Astrocyte (in vitro differentiated cells and primary cell): ENCODE data around the gene SYTL1. TPM values are rescaled to one million over a fixed set of nuclear protein-coding genes. Genes with fewer than 3 reads are reported as not detected.

Experiments used
- DNase-seq: peaks from one replicate; pipeline ENCODE4 v3.0.0-alpha.2; 2010; ENCODE audit warnings: low read depth
- FAIRE-seq: peaks from 2 replicates; lab custom pipeline; 2011; peaks lifted over from hg19 to GRCh38; lab: Jason Lieb, UNC
- H2AFZ ChIP-seq: 2 replicates; pipeline ENCODE4 v1.6.0; 2012; ENCODE audit warnings: low read depth, low read length, inconsistent platforms
- H3K27ac ChIP-seq: 2 replicates; pipeline ENCODE4 v1.5.1; 2011; ENCODE audit warnings: low read depth, low read length, inconsistent platforms
- H3K27me3 ChIP-seq: 2 replicates; pipeline ENCODE4 v1.6.0; 2011; ENCODE audit warnings: low read length, inconsistent platforms; ENCODE audit not compliant: insufficient read depth
- H3K36me3 ChIP-seq: 2 replicates; pipeline ENCODE4 v1.5.1; 2011; ENCODE audit warnings: low read length, inconsistent platforms; ENCODE audit not compliant: insufficient read depth
- H3K4me1 ChIP-seq: 2 replicates; pipeline ENCODE4 v1.5.1; 2011; ENCODE audit warnings: low read length, inconsistent platforms; ENCODE audit not compliant: insufficient read depth
- H3K4me2 ChIP-seq: 2 replicates; pipeline ENCODE4 v1.6.0; 2012; ENCODE audit warnings: low read length, inconsistent platforms
- H3K4me3 ChIP-seq: 2 replicates; pipeline ENCODE4 v1.5.1; 2011; ENCODE audit warnings: low read depth, mild to moderate bottlenecking, low read length, inconsistent platforms; ENCODE audit not compliant: insufficient read depth
- H3K79me2 ChIP-seq: 2 replicates; pipeline ENCODE4 v1.6.0; 2012; ENCODE audit warnings: mild to moderate bottlenecking, low read length, inconsistent platforms; ENCODE audit not compliant: insufficient read depth
- H3K9ac ChIP-seq: 2 replicates; pipeline ENCODE4 v1.6.0; 2012; ENCODE audit warnings: mild to moderate bottlenecking, low read length, inconsistent platforms
- H3K9me3 ChIP-seq: 2 replicates; pipeline ENCODE4 v1.5.1; 2012; ENCODE audit warnings: low read depth, mild to moderate bottlenecking, low read length, inconsistent platforms; ENCODE audit not compliant: insufficient read depth
- H4K20me1 ChIP-seq: 2 replicates; pipeline ENCODE4 v1.6.0; 2012; ENCODE audit warnings: low read length, inconsistent platforms; ENCODE audit not compliant: insufficient read depth
- H3K27ac Mint-ChIP-seq: one replicate; pipeline ENCODE4 v1.8.0; 2021; ENCODE audit warnings: mild to moderate bottlenecking, mixed read lengths; ENCODE audit not compliant: unreplicated experiment
- H3K27me3 Mint-ChIP-seq: one replicate; pipeline ENCODE4 v1.8.0; 2021; ENCODE audit warnings: low read depth, mixed read lengths; ENCODE audit not compliant: unreplicated experiment
- H3K36me3 Mint-ChIP-seq: one replicate; pipeline ENCODE4 v1.8.0; 2021; ENCODE audit warnings: low read depth, mixed read lengths; ENCODE audit not compliant: unreplicated experiment
- H3K4me1 Mint-ChIP-seq: one replicate; pipeline ENCODE4 v1.8.0; 2021; ENCODE audit warnings: low read depth, mixed read lengths; ENCODE audit not compliant: unreplicated experiment
- H3K4me3 Mint-ChIP-seq: one replicate; pipeline ENCODE4 v1.8.0; 2021; ENCODE audit warnings: mild to moderate bottlenecking, moderate library complexity, mixed read lengths; ENCODE audit not compliant: unreplicated experiment
- H3K9me3 Mint-ChIP-seq: one replicate; pipeline ENCODE4 v1.8.0; 2021; ENCODE audit warnings: mild to moderate bottlenecking, mixed read lengths; ENCODE audit not compliant: unreplicated experiment
- EZH2 ChIP-seq: IDR thresholded peaks from 2 replicates; pipeline ENCODE4 v1.6.1; 2012; ENCODE audit warnings: mild to moderate bottlenecking, low read length, inconsistent platforms; ENCODE audit not compliant: insufficient read depth
- total RNA-seq: library from RNA; stranded (reverse); gene quantifications from 2 replicates; pipeline ENCODE4 v1.2.1, GENCODE V29; 2021
- TF ChIP-seq, protein P1 (sequence below): IDR thresholded peaks from 2 replicates; pipeline ENCODE4 v1.5.1; 2011; ENCODE audit warnings: low read depth, mild to moderate bottlenecking, inconsistent platforms, low read length, moderate library complexity; ENCODE audit not compliant: insufficient read depth

Gene SYTL1
- total RNA-seq, 1 donor from 2014 or later: 10.7 TPM

DNA sequence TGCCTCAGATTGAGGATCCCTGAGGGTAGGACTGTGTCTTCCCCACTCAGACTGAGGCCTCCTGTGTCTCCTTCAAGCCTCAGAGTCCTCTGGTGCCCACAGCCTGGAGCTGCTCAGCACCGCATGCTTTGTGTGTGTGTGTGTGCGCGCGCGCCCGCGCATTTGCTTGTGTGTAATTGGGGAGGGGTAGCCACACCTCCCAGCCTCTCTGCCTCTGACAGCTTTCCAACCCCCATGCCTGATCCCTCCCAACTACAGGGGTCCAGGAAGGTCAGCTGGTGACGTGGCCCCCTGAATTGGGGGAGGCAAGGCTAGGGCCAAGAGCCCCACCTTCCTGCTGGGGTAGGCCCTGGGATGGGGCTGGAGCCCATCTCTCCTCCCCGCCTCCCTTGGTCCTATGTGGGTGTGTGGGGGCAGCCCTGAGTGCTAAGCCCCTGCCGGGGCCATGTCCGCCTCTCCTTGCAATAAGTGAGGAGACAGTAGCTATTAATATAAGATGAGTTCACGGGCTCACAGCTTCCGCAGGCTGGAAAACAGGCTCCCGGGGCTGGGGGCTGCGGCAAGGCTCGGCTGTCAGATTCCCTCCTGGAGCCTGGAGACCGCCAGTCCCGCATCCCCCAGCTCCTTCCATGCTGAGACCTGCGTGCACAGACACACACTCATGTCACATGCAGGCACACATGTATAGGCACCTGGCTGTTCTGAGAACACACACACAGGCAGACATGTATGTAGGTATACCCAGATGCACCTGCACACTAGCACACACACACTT lies 57.6 kb downstream of the SYTL1 start:
- H4K20me1 ChIP-seq: peaks cover 5% of the 10 kb centered on the region
- H2AFZ ChIP-seq: no peak overlapping the region
- TF ChIP-seq EZH2: no peak
- TF ChIP-seq, protein P1, sequence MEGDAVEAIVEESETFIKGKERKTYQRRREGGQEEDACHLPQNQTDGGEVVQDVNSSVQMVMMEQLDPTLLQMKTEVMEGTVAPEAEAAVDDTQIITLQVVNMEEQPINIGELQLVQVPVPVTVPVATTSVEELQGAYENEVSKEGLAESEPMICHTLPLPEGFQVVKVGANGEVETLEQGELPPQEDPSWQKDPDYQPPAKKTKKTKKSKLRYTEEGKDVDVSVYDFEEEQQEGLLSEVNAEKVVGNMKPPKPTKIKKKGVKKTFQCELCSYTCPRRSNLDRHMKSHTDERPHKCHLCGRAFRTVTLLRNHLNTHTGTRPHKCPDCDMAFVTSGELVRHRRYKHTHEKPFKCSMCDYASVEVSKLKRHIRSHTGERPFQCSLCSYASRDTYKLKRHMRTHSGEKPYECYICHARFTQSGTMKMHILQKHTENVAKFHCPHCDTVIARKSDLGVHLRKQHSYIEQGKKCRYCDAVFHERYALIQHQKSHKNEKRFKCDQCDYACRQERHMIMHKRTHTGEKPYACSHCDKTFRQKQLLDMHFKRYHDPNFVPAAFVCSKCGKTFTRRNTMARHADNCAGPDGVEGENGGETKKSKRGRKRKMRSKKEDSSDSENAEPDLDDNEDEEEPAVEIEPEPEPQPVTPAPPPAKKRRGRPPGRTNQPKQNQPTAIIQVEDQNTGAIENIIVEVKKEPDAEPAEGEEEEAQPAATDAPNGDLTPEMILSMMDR: no peak
- Mint-ChIP-seq H3K4me3 (no peak overlapping the region), H3K27ac (no peak overlapping the region), H3K9me3 (no peaks in the 10 kb centered on the region), H3K27me3 (no peaks in the 10 kb centered on the region), H3K36me3 (no peaks in the 10 kb centered on the region), H3K4me1 (peaks cover 20% of the 10 kb centered on the region)
- H3K27ac ChIP-seq: no peak overlapping the region
- no peak overlapping the region for H3K4me2 ChIP-seq
- H3K27me3 ChIP-seq: no peaks in the 10 kb centered on the region
- DNase-seq: no peak
- no peak overlapping the region for H3K9ac ChIP-seq
- FAIRE-seq: no peak
- no peaks in the 10 kb centered on the region for H3K9me3 ChIP-seq
- H3K36me3 ChIP-seq: no peaks in the 10 kb centered on the region
- peaks cover 20% of the 10 kb centered on the region for H3K4me1 ChIP-seq
- H3K4me3 ChIP-seq: no peak overlapping the region
- no peaks in the 10 kb centered on the region for H3K79me2 ChIP-seq

DNA sequence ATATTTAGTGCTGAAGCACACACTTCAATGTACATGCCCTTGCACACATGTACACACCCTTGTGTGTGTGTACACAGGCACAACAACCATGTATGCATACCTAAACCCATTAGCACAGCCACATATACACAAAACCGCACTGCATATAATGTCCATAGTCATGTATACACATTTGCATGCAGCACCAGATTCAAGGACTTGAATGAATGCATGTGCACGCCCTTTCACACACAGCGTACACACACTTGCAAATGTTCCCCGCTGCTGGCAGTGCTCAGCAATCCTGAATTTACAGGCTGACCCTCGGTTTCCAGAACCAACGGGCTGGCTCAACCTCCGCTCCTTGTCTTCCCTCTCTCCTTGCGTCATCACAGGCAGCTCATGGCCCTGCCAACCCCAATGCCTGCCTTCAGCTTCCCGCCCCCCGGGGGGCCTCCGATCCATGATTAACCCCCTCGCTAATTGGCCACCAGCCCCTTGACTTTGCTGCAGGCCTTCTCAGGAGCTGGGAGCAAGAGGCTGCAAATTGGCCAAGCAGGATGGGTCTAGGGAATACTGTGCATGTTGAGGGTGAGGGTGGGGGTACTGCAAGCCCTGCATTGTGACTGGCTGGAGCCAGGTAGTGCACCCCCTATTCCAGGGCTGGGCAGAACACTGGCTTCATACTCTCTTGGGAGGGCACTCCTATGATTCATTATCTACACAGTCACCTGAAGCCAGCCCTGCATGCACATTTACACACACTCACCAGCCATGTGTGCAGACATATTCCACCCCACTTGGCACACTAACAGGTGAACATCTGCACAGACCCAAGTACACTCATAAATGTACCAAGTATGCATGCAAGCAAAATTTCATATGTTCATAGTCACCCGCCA lies 58.5 kb downstream of the SYTL1 start:
- Mint-ChIP-seq H3K4me1 (peaks cover 20% of the 10 kb centered on the region), H3K36me3 (no peaks in the 10 kb centered on the region), H3K9me3 (no peaks in the 10 kb centered on the region), H3K27me3 (no peaks in the 10 kb centered on the region), H3K4me3 (no peak overlapping the region), H3K27ac (peak overlapping the region; percentile 66)
- Histone ChIP-seq H3K27me3 (no peaks in the 10 kb centered on the region), H3K36me3 (no peaks in the 10 kb centered on the region), H3K9ac (no peak overlapping the region), H3K4me2 (no peak overlapping the region), H4K20me1 (no peaks in the 10 kb centered on the region), H2AFZ (no peak overlapping the region), H3K79me2 (no peaks in the 10 kb centered on the region), H3K4me3 (no peak overlapping the region), H3K27ac (no peak overlapping the region), H3K9me3 (no peaks in the 10 kb centered on the region), H3K4me1 (peaks cover 20% of the 10 kb centered on the region)
- no peak for TF ChIP-seq EZH2
- TF ChIP-seq, protein P1: no peak
- DNase-seq (no peak), FAIRE-seq (no peak)
